A549 (cell line): Measurements from ENCODE around the gene EMX1. TPM values are rescaled to one million over a fixed set of nuclear protein-coding genes. Genes with fewer than 3 reads are reported as not detected.

Experiments
- ATAC-seq, 2 experiments: fragments of 200-7000 bp in 1 of 2; fragments of >200 bp in 1 of 2; cut with Nextera tagmentation in 1 of 2; cut with Tn5 transposase in 1 of 2; 3 replicates each; pipeline versions ENCODE4 v1.8.0 to v1.9.1; 2018 to 2020; ENCODE audit warnings: mild to moderate bottlenecking in 1 of 2, moderate library complexity in 1 of 2
- CTCF ChIA-PET: fragments of 300-600 bp; sonication (Branson Sonifier 250); formaldehyde crosslinking; extraction: SDS; loops from one replicate; lab custom pipeline; 2021; ENCODE audit warnings: antibody characterized with exemption, inconsistent platforms; lab: Yijun Ruan, JAX
- POLR2A ChIA-PET: fragments of 350-600 bp; formaldehyde crosslinking; extraction: SDS; loops from one replicate; lab custom pipeline; 2021; ENCODE audit warnings: antibody characterized with exemption, inconsistent platforms; lab: Yijun Ruan, JAX
- DNase-seq, 2 experiments: peaks; one replicate each; pipeline versions ENCODE4 v3.0.0 to v3.0.0-alpha.2; 2011 to 2016; ENCODE audit warnings: low read depth in 1 of 2, low spot score in 1 of 2
- FAIRE-seq: peaks from 2 replicates; lab custom pipeline; 2011; peaks lifted over from hg19 to GRCh38; lab: Jason Lieb, UNC
- H3K27ac ChIP-seq, 2 experiments: fragments of >200 bp; sonication (Bioruptor Twin); formaldehyde crosslinking; 3 replicates each; pipeline ENCODE4 v1.5.1; 2016 to 2017
- H3K4me1 ChIP-seq: fragments of >200 bp; sonication (Bioruptor Twin); formaldehyde crosslinking; 3 replicates; pipeline ENCODE4 v1.6.1; 2016
- H3K4me2 ChIP-seq: fragments of >200 bp; sonication (Bioruptor Twin); formaldehyde crosslinking; 3 replicates; pipeline ENCODE4 v1.6.1; 2016
- H3K4me3 ChIP-seq: fragments of >200 bp; sonication (Bioruptor Twin); formaldehyde crosslinking; 3 replicates; pipeline ENCODE4 v1.5.1; 2016
- H3K9me3 ChIP-seq: fragments of >200 bp; sonication (Bioruptor Twin); formaldehyde crosslinking; 3 replicates; pipeline ENCODE4 v1.6.1; 2016
- BHLHE40 ChIP-seq: IDR thresholded peaks from 2 replicates; pipeline ENCODE4 v1.6.1; 2012; ENCODE audit warnings: low read depth, low read length, inconsistent platforms
- CBX2 ChIP-seq: fragments of 200-600 bp; sonication (generic); IDR thresholded peaks from 2 replicates; pipeline ENCODE4 v1.6.1; 2016; ENCODE audit warnings: low read depth, mild to moderate bottlenecking, borderline replicate concordance
- CBX8 ChIP-seq: fragments of 200-600 bp; sonication (generic); IDR thresholded peaks from 2 replicates; pipeline ENCODE4 v1.6.1; 2016
- CEBPB ChIP-seq, 2 experiments: fragments of >200 bp in 1 of 2; sonication (Bioruptor Twin) in 1 of 2; formaldehyde crosslinking in 1 of 2; IDR thresholded peaks; 2 replicates each; pipeline ENCODE4 v1.6.1; 2012 to 2016
- CHD2 ChIP-seq: fragments of 150-350 bp; IDR thresholded peaks from 2 replicates; pipeline ENCODE4 v1.6.1; 2014; ENCODE audit warnings: low read length; ENCODE audit not compliant: partially characterized antibody
- CHD4 ChIP-seq: fragments of 200-600 bp; sonication (generic); IDR thresholded peaks from 2 replicates; pipeline ENCODE4 v1.6.1; 2016; ENCODE audit warnings: antibody characterized with exemption, mild to moderate bottlenecking, borderline replicate concordance
- CTCF ChIP-seq: fragments of >200 bp; sonication (Bioruptor Twin); formaldehyde crosslinking; IDR thresholded peaks from 3 replicates; pipeline ENCODE4 v1.5.1; 2016
- EHF ChIP-seq: fragments of 250-450 bp; sonication (Bioruptor Pico); IDR thresholded peaks from 2 replicates; pipeline ENCODE4 v1.5.0; 2020; ENCODE audit warnings: mild to moderate bottlenecking
- EP300 ChIP-seq, 2 experiments: fragments of >200 bp; sonication (Bioruptor Twin); formaldehyde crosslinking; IDR thresholded peaks; 2 replicates in 1 of 2; 3 replicates in 1 of 2; pipeline ENCODE4 v1.6.1; 2016 to 2017
- FOSB ChIP-seq: fragments of 250-450 bp; sonication (Bioruptor Pico); IDR thresholded peaks from 2 replicates; pipeline ENCODE4 v1.5.0; 2020; ENCODE audit warnings: mild to moderate bottlenecking, moderate library complexity
- HEYL ChIP-seq: fragments of 250-450 bp; sonication (Bioruptor Pico); IDR thresholded peaks from 2 replicates; pipeline ENCODE4 v1.8.0; 2021; ENCODE audit warnings: mild to moderate bottlenecking, moderate library complexity
- HOXA7 ChIP-seq: fragments of 250-450 bp; sonication (Bioruptor Pico); IDR thresholded peaks from 2 replicates; pipeline ENCODE4 v1.5.0; 2020; ENCODE audit warnings: mild to moderate bottlenecking, moderate library complexity
- HOXB13 ChIP-seq: fragments of 250-450 bp; sonication (Bioruptor Pico); IDR thresholded peaks from 2 replicates; pipeline ENCODE4 v1.5.0; 2020; ENCODE audit warnings: low read depth, mild to moderate bottlenecking, moderate library complexity
- HOXB5 ChIP-seq: fragments of 250-450 bp; sonication (Bioruptor Pico); IDR thresholded peaks from 2 replicates; pipeline ENCODE4 v1.5.0; 2020; ENCODE audit warnings: mild to moderate bottlenecking, moderate library complexity
- JUN ChIP-seq, 2 experiments: fragments of >200 bp; sonication (Bioruptor Twin); formaldehyde crosslinking; IDR thresholded peaks; 2 replicates in 1 of 2; 3 replicates in 1 of 2; pipeline ENCODE4 v1.6.1; 2016 to 2017
- MAFK ChIP-seq: fragments of 450-650 bp; IDR thresholded peaks from 2 replicates; pipeline ENCODE4 v1.6.1; 2014; ENCODE audit not compliant: partially characterized antibody
- MYC ChIP-seq: IDR thresholded peaks from 2 replicates; pipeline ENCODE4 v1.6.1; 2012; ENCODE audit warnings: mild to moderate bottlenecking, inconsistent platforms, low read length, improper control_type of control experiment, borderline replicate concordance
- NR3C1 ChIP-seq: fragments of >200 bp; sonication (Bioruptor Twin); formaldehyde crosslinking; IDR thresholded peaks from 3 replicates; pipeline ENCODE4 v1.6.1; 2017
- PBX3 ChIP-seq: IDR thresholded peaks from 2 replicates; pipeline ENCODE4 v1.6.1; 2012
- POLR2A ChIP-seq: IDR thresholded peaks from 2 replicates; pipeline ENCODE4 v1.6.1; 2012; ENCODE audit warnings: mild to moderate bottlenecking, low read length
- RAD21 ChIP-seq, 2 experiments: fragments of >200 bp in 1 of 2; sonication (Bioruptor Twin) in 1 of 2; formaldehyde crosslinking in 1 of 2; IDR thresholded peaks in 1 of 2; conservative IDR thresholded peaks in 1 of 2; 2 replicates in 1 of 2; 3 replicates in 1 of 2; pipeline ENCODE4 v1.6.1; 2012 to 2018; ENCODE audit warnings: inconsistent platforms in 1 of 2
- RARB ChIP-seq: fragments of 250-450 bp; sonication (Bioruptor Pico); IDR thresholded peaks from 2 replicates; pipeline ENCODE4 v1.8.0; 2021; ENCODE audit warnings: mild to moderate bottlenecking, moderate library complexity
- RCOR1 ChIP-seq: fragments of 150-350 bp; IDR thresholded peaks from 2 replicates; pipeline ENCODE4 v1.6.1; 2014; ENCODE audit warnings: antibody characterized with exemption, low read length, low read depth
- RFX5 ChIP-seq: fragments of 450-650 bp; IDR thresholded peaks from 2 replicates; pipeline ENCODE4 v1.7.1; 2014; ENCODE audit warnings: antibody characterized with exemption, mild to moderate bottlenecking, moderate library complexity
- RNF2 ChIP-seq: fragments of 200-600 bp; sonication (generic); IDR thresholded peaks from 2 replicates; pipeline ENCODE4 v1.6.1; 2016; ENCODE audit warnings: low read depth, mild to moderate bottlenecking, antibody characterized with exemption, moderate library complexity, borderline replicate concordance
- ZC3H11A ChIP-seq: fragments of 450-650 bp; IDR thresholded peaks from 2 replicates; pipeline ENCODE4 v1.6.1; 2014; ENCODE audit warnings: antibody characterized with exemption, mild to moderate bottlenecking
- ZFP36 ChIP-seq: fragments of 450-650 bp; IDR thresholded peaks from 2 replicates; pipeline ENCODE4 v1.6.1; 2014; ENCODE audit warnings: borderline replicate concordance; ENCODE audit not compliant: partially characterized antibody
- WGBS: methylation state at CpG from one replicate; pipeline ENCODE4 v1.1.6; 2017; ENCODE audit errors: missing lambda C conversion rate; 5-methylcytosine and 5-hydroxymethylcytosine counted together
- polyA plus RNA-seq, 4 experiments: library from polyadenylated mRNA; depleted of rRNA in 3 of 4; stranded (reverse); fragments of >200 nt; fragmentation: RNase III in 1 of 4; extraction: RNeasy Plus Mini Kit Qiagen cat#74134 plus additional on column Dnase treatment in 1 of 4; gene quantifications; 2 replicates in 3 of 4; 3 replicates in 1 of 4; pipeline ENCODE4 v1.2.3, GENCODE V29; 2011 to 2017
- TF ChIP-seq, protein P1 (sequence below): fragments of 450-650 bp; IDR thresholded peaks from 2 replicates; pipeline ENCODE4 v1.6.1; 2014; ENCODE audit warnings: antibody characterized with exemption
- TF ChIP-seq, protein P2 (sequence below): fragments of >200 bp; sonication (Bioruptor Twin); formaldehyde crosslinking; IDR thresholded peaks from 3 replicates; pipeline ENCODE4 v1.6.1; 2016

Gene EMX1
- polyA plus RNA-seq, 2 of the 4 experiments (the other 2 are of a cell fraction) = 0.05 TPM; not detected in 1

DNA sequence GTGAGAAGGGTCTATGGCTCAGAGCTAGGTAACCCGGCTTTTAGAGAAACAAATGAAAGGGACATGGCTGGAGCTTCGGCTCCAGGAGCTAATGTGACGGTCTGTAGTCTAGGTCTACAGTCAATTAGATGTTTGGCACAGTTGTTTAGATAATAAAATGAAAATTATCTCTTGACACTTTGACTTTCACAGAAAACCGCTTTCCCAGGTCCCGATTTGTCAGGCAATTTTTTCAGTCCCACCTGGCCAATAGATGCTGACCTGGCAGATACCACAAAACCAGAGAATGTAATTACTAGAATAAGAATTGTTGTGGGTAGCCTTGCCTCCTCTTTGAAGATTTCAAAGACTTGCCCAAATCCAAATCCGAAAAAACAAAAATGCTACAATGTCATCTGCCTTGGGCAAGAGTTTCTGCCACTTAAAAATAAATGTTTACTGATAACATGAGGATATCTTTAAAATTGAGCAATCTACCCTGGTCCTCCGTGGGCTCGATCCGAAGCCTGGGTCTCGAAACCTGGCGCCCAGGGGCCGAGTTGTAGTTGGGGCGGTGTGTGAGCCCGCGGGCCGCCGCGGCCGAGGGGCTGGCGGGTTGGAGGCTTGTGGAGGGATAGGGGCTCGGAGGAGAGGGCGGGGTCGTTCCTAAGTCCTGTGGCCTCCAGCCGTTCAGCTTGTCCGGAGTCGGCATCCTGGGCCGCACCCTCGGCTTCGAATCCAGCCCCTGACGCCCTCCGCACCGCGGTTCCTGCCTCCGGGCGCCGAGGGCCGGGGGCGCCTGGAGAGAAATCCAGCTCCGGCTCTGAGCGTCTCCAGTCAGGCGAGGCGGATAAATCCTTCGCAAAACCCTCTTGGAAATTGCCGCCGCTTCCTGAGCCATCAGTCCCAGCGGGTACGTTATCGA lies 2.3 kb downstream of the EMX1 start:
- WGBS = 47% methylated on average over 48 of the region's 48 CpGs
- H3K9me3 ChIP-seq = no peaks in the 10 kb centered on the region
- ChIA-PET POLR2A (no interaction called here), CTCF (interaction anchor here (0.6 to 13.4 kb wide), 4 partner anchors 28 to 414 kb away, joined by 3 to 211 read pairs (median 3); partner anchors contain the start of gene SPR)
- DNase-seq (no peak), FAIRE-seq (peak; percentile 46), ATAC-seq (no peak)
- H3K4me1 ChIP-seq = peaks cover 37% of the 10 kb centered on the region
- peak overlapping the region; percentile 58 for H3K4me2 ChIP-seq
- H3K27ac ChIP-seq = no peak overlapping the region
- H3K4me3 ChIP-seq = 0 out of 3 replicates have a peak overlapping the region, but pooled peaks have one; percentile 15
- TF ChIP-seq CHD4 (no peak), MYC (no peak), RARB (CRISPR knock-in tag) (no peak), CEBPB (IDR thresholded peaks at IDR 0.05) (peak in 1 of 2 experiments; percentile 23; a peak in 1 of 4 replicates), CTCF (no peak), RCOR1 (no peak), RAD21 (conservative IDR thresholded peaks at IDR 0.05 in 1 of 2, IDR thresholded peaks at IDR 0.05 in 1 of 2) (no peak), ZFP36 (peak; percentile 2), CHD2 (no peak), RFX5 (no peak), RNF2 (peak; percentile 77), BHLHE40 (no peak), MAFK (peak; percentile 84), ZC3H11A (no peak), POLR2A (no peak), HOXA7 (CRISPR knock-in tag) (no peak), NR3C1 (no peak)
- TF ChIP-seq, protein P1, sequence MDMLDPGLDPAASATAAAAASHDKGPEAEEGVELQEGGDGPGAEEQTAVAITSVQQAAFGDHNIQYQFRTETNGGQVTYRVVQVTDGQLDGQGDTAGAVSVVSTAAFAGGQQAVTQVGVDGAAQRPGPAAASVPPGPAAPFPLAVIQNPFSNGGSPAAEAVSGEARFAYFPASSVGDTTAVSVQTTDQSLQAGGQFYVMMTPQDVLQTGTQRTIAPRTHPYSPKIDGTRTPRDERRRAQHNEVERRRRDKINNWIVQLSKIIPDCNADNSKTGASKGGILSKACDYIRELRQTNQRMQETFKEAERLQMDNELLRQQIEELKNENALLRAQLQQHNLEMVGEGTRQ = no peak
- TF ChIP-seq, protein P2, sequence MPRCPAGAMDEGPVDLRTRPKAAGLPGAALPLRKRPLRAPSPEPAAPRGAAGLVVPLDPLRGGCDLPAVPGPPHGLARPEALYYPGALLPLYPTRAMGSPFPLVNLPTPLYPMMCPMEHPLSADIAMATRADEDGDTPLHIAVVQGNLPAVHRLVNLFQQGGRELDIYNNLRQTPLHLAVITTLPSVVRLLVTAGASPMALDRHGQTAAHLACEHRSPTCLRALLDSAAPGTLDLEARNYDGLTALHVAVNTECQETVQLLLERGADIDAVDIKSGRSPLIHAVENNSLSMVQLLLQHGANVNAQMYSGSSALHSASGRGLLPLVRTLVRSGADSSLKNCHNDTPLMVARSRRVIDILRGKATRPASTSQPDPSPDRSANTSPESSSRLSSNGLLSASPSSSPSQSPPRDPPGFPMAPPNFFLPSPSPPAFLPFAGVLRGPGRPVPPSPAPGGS = no peak

DNA sequence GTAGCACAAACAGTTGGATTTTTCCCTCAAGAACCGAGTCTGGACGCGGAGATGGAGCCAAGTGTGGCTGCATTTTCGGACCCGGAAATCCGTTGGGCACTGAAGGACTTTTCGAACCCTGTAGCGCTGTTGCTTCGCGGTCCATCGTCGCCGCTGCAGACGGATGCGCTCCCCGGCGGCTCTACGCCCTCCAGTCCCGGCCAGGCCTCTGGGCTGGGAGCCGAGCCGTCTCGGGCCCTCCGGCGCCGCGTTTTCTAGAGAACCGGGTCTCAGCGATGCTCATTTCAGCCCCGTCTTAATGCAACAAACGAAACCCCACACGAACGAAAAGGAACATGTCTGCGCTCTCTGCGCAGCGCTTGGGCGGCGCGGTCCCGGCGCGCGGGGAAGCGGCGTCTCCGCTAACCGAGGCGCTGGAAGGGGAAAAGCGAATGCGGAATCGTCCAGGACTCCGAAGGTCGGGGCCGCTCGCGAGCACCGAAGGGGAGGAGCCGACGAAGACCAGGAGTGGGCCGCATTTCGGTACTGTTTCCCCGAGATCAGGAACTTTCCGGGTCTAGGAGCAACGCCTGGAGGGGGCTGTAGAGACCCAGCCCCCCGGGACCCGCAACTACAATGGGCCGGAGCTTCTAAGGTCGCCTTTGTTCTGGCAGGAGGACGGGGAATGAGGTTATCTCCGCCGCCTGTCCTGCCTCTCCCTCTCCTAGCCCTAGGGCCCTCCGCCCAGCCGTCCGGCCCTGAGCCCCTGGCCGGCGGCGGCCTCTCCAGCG lies 3.2 kb downstream of the EMX1 start:
- ChIA-PET CTCF (interaction anchor here (0.6 to 13.4 kb wide), 6 partner anchors 13 to 413 kb away, joined by 3 to 211 read pairs (median 3); partner anchors contain the start of gene SPR), POLR2A (no interaction called here)
- Histone ChIP-seq H3K27ac (no peak overlapping the region), H3K4me2 (peak overlapping the region; percentile 58), H3K9me3 (no peaks in the 10 kb centered on the region), H3K4me3 (peak overlapping the region; percentile 15; the same call in 1 of the 3 replicates), H3K4me1 (peaks cover 34% of the 10 kb centered on the region)
- DNase-seq (no peak), FAIRE-seq (no peak), ATAC-seq (no peak)
- WGBS = 65% methylated on average over 77 of the region's 77 CpGs
- TF ChIP-seq HOXB5 (CRISPR knock-in tag) = no peak
- no peak for TF ChIP-seq CBX2
- no peak for TF ChIP-seq RAD21 (conservative IDR thresholded peaks at IDR 0.05 in 1 of 2, IDR thresholded peaks at IDR 0.05 in 1 of 2)
- TF ChIP-seq HOXB13 (CRISPR knock-in tag) = no peak
- no peak for TF ChIP-seq EP300 (IDR thresholded peaks at IDR 0.05)
- TF ChIP-seq CHD4 = no peak
- no peak for TF ChIP-seq PBX3
- TF ChIP-seq CEBPB (IDR thresholded peaks at IDR 0.05) = no peak
- TF ChIP-seq EHF = no peak
- no peak for TF ChIP-seq RFX5
- no peak for TF ChIP-seq FOSB (CRISPR knock-in tag)
- peak; percentile 89 for TF ChIP-seq RNF2
- TF ChIP-seq HEYL (CRISPR knock-in tag) = no peak
- no peak for TF ChIP-seq JUN (IDR thresholded peaks at IDR 0.05)
- no peak for TF ChIP-seq HOXA7 (CRISPR knock-in tag)
- TF ChIP-seq CBX8 = peak; percentile 85; the same call in 1 of the 2 replicates
- no peak for TF ChIP-seq POLR2A
